ENCODE measurements around the gene FHIP1B.

DNA sequence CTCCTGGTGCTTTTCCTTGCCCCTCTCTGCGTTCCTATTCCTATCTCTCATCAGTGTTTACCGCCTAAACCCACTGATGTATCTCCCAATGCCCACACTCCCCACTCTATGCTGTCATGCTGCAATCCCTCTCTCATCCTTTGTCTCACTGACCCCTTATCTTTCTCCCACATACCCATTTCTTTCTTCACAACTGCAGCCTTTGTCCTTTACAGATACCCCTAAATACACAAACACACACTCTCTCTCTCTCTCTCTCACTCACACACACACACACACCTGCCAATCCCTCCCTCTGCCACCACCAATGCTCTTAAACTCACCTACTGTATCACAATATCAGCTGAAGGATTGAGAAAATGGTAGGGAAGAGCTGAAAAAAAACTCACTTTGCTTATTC, 59.0 kb downstream of the FHIP1B start:
- no peak for TF ChIP-seq POLR2A (IDR thresholded peaks at IDR 0.05)
- no peak for TF ChIP-seq CTCF (IDR thresholded peaks at IDR 0.05)
- TF ChIP-seq POLR2AphosphoS5 (IDR thresholded peaks at IDR 0.05), result no peak

All from suprapubic skin (tissue), 4 donors.